22Rv1 (cell line): Measurements from ENCODE around the gene PRKAR1B.

ENCODE experiments used
- ZFX ChIP-seq: fragments of 450-650 bp; IDR thresholded peaks from 2 replicates; pipeline ENCODE4 v1.6.1; 2017; ENCODE audit warnings: antibody characterized with exemption, borderline replicate concordance
- TF ChIP-seq, protein P1 (sequence below): fragments of 450-650 bp; IDR thresholded peaks from 2 replicates; pipeline ENCODE4 v1.5.1; 2017; ENCODE audit warnings: mild to moderate bottlenecking

DNA sequence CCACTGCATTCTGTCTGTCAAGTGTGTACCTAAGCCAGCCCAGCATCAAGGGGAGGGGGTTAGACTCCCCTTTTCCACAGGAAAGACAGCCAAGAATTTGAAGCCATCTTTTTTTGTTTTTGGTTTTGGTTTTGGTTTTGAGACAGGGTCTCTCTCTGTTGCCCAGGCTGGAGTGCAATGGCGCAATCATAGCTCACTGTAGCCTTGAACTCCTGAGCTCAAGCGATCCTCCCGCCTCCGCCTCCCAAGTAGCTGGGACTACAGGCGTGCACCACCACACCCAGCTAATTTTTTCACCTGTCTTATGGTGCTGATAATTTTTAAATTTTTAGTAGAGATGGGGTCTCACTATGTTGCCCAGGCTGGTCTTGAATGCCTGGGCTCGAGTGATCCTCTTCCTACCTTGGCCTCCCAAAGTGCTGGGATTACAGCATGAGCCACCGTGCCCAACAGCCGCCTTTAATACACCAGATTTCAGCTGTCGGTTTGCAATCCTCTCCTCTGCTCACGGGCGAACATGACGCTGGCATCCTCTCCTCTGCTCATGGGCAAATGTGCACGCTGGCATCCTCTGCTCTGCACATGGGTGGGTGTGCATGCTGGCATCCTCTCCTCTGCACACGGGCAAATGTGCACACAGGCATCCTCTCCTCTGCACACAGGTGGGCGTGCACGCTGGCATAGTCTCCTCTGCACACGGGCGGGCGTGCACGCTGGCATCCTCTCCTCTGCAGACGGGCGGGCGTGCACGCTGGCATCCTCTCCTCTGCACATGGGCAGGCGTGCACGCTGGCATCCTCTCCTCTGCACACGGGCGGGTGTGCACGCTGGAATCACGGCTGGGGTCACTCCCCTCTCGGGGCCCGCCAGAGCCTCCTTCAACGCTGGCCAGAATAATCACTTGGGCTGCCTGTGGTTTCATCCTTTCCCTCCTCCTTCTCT, 151.4 kb downstream of the PRKAR1B start:
- TF ChIP-seq, protein P1, sequence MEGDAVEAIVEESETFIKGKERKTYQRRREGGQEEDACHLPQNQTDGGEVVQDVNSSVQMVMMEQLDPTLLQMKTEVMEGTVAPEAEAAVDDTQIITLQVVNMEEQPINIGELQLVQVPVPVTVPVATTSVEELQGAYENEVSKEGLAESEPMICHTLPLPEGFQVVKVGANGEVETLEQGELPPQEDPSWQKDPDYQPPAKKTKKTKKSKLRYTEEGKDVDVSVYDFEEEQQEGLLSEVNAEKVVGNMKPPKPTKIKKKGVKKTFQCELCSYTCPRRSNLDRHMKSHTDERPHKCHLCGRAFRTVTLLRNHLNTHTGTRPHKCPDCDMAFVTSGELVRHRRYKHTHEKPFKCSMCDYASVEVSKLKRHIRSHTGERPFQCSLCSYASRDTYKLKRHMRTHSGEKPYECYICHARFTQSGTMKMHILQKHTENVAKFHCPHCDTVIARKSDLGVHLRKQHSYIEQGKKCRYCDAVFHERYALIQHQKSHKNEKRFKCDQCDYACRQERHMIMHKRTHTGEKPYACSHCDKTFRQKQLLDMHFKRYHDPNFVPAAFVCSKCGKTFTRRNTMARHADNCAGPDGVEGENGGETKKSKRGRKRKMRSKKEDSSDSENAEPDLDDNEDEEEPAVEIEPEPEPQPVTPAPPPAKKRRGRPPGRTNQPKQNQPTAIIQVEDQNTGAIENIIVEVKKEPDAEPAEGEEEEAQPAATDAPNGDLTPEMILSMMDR = no peak
- no peak for TF ChIP-seq ZFX
